Measurements from ENCODE around the gene EDC3. TPM values are rescaled to one million over a fixed set of nuclear protein-coding genes. Genes with fewer than 3 reads are reported as not detected.
A peak's percentile ranks its signal among the peaks of the same experiment; 100 is the strongest.

Gene EDC3
- polyA plus RNA-seq, 1 of the 3 experiments (the other 2 are of a cell fraction), result 34.9 TPM

- no peak for TF ChIP-seq GATA2 (CRISPR knock-in tag; IDR thresholded peaks at IDR 0.05)
These were observed 70.1 kb downstream of the EDC3 start (continued) for GRCh38 chr15:74625693-74626092.

GRCh38 chr15:74624020-74624602 lies 71.7 kb downstream of the EDC3 start:
- TF ChIP-seq POLR2AphosphoS5 (IDR thresholded peaks at IDR 0.05; ENCODE audit: low read depth, low read length), result 0 out of 2 replicates have a peak, but pooled peaks have one; percentile 26
- TF ChIP-seq MAX (IDR thresholded peaks at IDR 0.05; ENCODE audit: low read depth), result no peak
- Histone ChIP-seq H3K36me3 (replicated peaks in 1 of 2; ENCODE audit: control insufficient read depth in 1 of 2, insufficient read depth in 2 of 2, low read length in 1 of 2) (peaks cover 44 to 99% of the 10 kb centered on the region in 2 experiments), H2AFZ (ENCODE audit: low read depth) (no peak overlapping the region), H3K79me2 (ENCODE audit: insufficient read depth) (peaks cover 44% of the 10 kb centered on the region; the same call in 1 of the 2 replicates), H4K20me1 (ENCODE audit: insufficient read depth) (peaks cover 63% of the 10 kb centered on the region), H3K9me2 (no peaks in the 10 kb centered on the region), H3K9me3 (no peaks in the 10 kb centered on the region), H3K9ac (no peak overlapping the region), H3K4me3 (ENCODE audit: low read depth in 2 of 2, low read length in 1 of 2) (no peak overlapping the region), H3F3A (replicated peaks; ENCODE audit: insufficient read depth) (peaks cover 12% of the 10 kb centered on the region), H3K4me2 (no peak overlapping the region), H3K27ac (ENCODE audit: low read depth in 2 of 2, low read length in 1 of 2) (no peak overlapping the region), H3K27me3 (ENCODE audit: insufficient read depth) (no peaks in the 10 kb centered on the region), H3K4me1 (ENCODE audit: control insufficient read depth in 1 of 2, insufficient read depth in 2 of 2, low read depth in 1 of 2, low read length in 1 of 2) (peaks cover 0 to 6% of the 10 kb centered on the region in 2 experiments; a peak in 1 of 4 replicates)
- CTCF ChIA-PET, result interaction anchor here (1.2 to 39.4 kb wide), 5 partner anchors 11 to 278 kb away, joined by 3 to 1109 read pairs (median 5); partner anchors contain the start of gene CSK
- POLR2A ChIA-PET, result interaction anchor here (2.1 kb wide), 1 partner anchor 7 kb away, joined by 5 read pairs; no protein-coding TSS in a partner anchor
- no peak for DNase-seq
- WGBS (ENCODE audit: low lambda C conversion rate), result 79% methylated on average over 7 of the region's 7 CpGs

GRCh38 chr15:74622758-74623157 lies 73.1 kb downstream of the EDC3 start:
- CTCF ChIA-PET, result interaction anchor here (1.4 to 39.4 kb wide), 4 partner anchors 12 to 150 kb away, joined by 3 to 1109 read pairs (median 124); partner anchors contain the start of gene CSK
- Histone ChIP-seq H3K9me2 (no peaks in the 10 kb centered on the region), H3F3A (replicated peaks; ENCODE audit: insufficient read depth) (peaks cover 12% of the 10 kb centered on the region), H3K79me2 (ENCODE audit: insufficient read depth) (peaks cover 58% of the 10 kb centered on the region), H3K9ac (no peak overlapping the region), H3K4me1 (ENCODE audit: control insufficient read depth in 1 of 2, insufficient read depth in 2 of 2, low read depth in 1 of 2, low read length in 1 of 2) (peaks cover 0 to 10% of the 10 kb centered on the region in 2 experiments; a peak in 1 of 4 replicates), H4K20me1 (ENCODE audit: insufficient read depth) (peaks cover 74% of the 10 kb centered on the region), H3K27me3 (ENCODE audit: insufficient read depth) (no peaks in the 10 kb centered on the region), H3K27ac (ENCODE audit: low read depth in 2 of 2, low read length in 1 of 2) (no peak overlapping the region), H3K9me3 (no peaks in the 10 kb centered on the region), H3K4me2 (no peak overlapping the region), H3K36me3 (replicated peaks in 1 of 2; ENCODE audit: control insufficient read depth in 1 of 2, insufficient read depth in 2 of 2, low read length in 1 of 2) (peaks cover 37 to 94% of the 10 kb centered on the region in 2 experiments), H3K4me3 (ENCODE audit: low read depth in 2 of 2, low read length in 1 of 2) (no peak overlapping the region), H2AFZ (ENCODE audit: low read depth) (no peak overlapping the region)
- POLR2A ChIA-PET, result interaction anchor here (2.1 kb wide), 1 partner anchor 9 kb away, joined by 5 read pairs; no protein-coding TSS in a partner anchor
- no peak for DNase-seq
- WGBS (ENCODE audit: low lambda C conversion rate), result 90% methylated on average over 2 of the region's 3 CpGs
- no peak for TF ChIP-seq YY1 (IDR thresholded peaks at IDR 0.05; ENCODE audit: low read depth)
- no peak for TF ChIP-seq RAD21 (IDR thresholded peaks at IDR 0.05; ENCODE audit: low read length)
- TF ChIP-seq IRF3 (IDR thresholded peaks at IDR 0.05; ENCODE audit: low read depth, low read length), result no peak
- no peak for TF ChIP-seq JUND (IDR thresholded peaks at IDR 0.05)
- no peak for TF ChIP-seq RXRA (IDR thresholded peaks at IDR 0.05; ENCODE audit: borderline replicate concordance, low read depth)
- TF ChIP-seq ZBTB33 (IDR thresholded peaks at IDR 0.05; ENCODE audit: borderline replicate concordance, low read depth), result no peak
- TF ChIP-seq SMC3 (IDR thresholded peaks at IDR 0.05; ENCODE audit: low read depth, low read length), result no peak
- TF ChIP-seq CTCF (IDR thresholded peaks at IDR 0.05), result no peak
- no peak for TF ChIP-seq GATA2 (CRISPR knock-in tag; IDR thresholded peaks at IDR 0.05)
- TF ChIP-seq RFX5 (IDR thresholded peaks at IDR 0.05; ENCODE audit: low read length), result no peak
- TF ChIP-seq USF1 (IDR thresholded peaks at IDR 0.05; ENCODE audit: borderline replicate concordance, low read depth), result no peak
- no peak for TF ChIP-seq USF2 (IDR thresholded peaks at IDR 0.05; ENCODE audit: borderline replicate concordance, low read depth, low read length)
- no peak for TF ChIP-seq EP300 (IDR thresholded peaks at IDR 0.05; ENCODE audit: borderline replicate concordance in 1 of 2, low read depth in 1 of 2, low read length in 1 of 2)
- TF ChIP-seq TCF12 (IDR thresholded peaks at IDR 0.05), result no peak
- TF ChIP-seq FOXJ3 (CRISPR knock-in tag; IDR thresholded peaks at IDR 0.05), result no peak
- no peak for TF ChIP-seq MEF2A (IDR thresholded peaks at IDR 0.05; ENCODE audit: borderline replicate concordance, low read depth)
